HG02798 (cell line): Measurements from ENCODE around the gene MS4A8.
A peak's percentile ranks its signal among the peaks of the same experiment; 100 is the strongest.

Experiments
- ATAC-seq: cut with Tn5 transposase; IDR thresholded peaks from one replicate; pipeline ENCODE4 v1.9.1; 2021; ENCODE audit warnings: mild to moderate bottlenecking; ENCODE audit not compliant: unreplicated experiment, poor library complexity

The MS4A8 gene

DNA sequence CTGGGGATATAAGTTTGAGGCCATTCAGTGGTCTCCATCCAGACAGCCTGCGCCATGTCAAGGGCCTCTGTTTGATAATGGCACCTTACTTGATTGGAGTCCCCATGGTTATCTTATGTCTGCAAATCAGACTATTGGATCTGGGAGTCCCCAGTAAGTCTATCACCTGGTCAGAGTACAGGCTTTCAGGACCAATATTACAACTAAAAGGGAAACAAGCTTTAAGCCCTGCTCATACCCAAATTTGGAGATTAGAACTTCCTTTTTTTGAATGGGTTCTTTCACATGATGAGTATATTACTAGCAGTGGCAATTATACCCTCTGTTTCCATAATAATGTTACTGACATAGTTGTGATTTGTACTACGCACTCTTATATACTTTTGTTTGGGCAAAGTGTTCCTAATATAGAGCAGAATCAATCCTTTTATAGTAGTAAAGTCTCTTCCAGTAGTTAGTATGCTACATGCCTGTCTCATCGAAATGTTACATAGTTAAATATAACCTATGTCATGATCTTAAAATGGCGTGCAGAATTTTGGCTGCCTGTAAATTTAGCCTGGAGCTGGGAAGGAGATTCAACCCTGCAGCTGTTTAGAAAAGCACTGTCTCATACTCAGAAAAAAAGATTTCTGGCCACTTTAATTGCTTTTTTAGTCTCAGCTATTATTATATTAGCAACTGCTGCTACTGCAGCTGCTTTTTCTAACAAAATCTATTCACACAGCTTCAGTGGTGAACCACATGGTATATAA is 62.2 kb downstream of the MS4A8 start:
- ATAC-seq = peak; percentile 26

DNA sequence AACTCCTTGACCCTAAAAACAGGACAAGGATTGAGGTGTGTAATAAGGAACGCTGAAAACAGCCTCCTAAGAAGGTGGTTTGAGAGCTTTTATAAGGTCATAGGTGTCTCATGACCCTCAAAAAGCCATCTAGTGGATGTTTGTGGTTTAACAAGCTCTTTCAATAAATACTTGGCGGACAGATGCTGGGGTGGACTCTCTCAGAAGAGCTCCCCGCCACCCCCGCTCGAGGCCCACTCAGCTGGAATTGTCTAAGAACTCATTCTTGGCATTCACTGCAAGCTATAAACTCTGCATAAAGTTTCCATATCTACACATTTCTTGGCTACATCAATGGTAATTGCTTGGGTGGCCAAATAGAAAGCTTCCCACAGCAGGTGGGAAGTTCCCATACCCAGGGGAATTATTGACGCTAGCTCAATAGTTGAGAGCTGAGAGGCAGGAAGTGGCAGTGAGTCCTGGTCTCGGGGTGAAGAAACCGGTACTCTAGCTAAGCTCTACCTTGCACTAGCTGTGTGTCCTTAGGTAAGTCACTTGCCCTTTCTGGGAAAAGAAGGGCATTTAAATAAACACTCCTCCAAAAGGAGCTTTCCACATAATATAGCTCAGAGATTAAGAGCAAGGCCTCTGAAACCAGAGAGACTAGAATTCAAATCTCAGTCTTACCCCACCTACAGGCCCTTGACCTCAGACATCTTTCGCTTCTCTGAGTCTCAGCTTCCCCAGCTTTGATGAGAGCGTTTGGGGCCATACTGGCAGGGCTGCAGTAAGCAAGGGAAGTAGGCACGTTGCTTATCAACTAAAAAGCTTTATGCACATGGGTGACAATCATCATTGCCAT is 63.7 kb downstream of the MS4A8 start:
- peak; percentile 67 for ATAC-seq

DNA sequence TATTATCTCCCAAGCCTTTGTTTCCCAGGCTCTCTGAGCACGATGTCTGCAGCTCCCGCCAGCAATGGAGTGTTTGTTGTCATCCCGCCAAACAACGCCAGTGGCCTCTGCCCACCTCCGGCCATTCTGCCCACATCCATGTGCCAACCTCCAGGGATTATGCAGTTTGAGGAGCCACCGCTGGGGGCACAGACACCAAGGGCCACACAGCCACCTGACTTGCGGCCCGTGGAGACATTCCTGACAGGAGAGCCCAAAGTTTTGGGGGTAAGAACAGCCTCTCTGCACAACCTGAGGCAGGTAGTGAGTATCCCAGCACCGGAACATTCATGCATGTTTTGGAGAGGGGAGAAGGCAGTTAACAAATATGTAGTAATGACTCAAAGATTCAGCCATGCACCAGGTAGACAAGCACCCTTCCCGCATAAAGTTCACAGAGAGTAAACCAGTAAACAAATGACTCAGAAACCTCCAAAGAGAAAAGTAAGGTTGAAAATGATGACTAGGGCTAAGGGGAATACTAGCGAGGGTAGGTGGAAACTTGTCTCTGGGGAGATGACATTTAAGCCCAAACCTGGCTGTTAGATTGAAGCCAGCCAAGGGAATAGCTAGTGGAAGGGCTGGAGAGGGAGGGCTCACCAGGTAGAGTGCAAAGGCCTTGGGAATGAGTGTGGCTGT is 64.4 kb downstream of the MS4A8 start:
- peak; percentile 30 for ATAC-seq

DNA sequence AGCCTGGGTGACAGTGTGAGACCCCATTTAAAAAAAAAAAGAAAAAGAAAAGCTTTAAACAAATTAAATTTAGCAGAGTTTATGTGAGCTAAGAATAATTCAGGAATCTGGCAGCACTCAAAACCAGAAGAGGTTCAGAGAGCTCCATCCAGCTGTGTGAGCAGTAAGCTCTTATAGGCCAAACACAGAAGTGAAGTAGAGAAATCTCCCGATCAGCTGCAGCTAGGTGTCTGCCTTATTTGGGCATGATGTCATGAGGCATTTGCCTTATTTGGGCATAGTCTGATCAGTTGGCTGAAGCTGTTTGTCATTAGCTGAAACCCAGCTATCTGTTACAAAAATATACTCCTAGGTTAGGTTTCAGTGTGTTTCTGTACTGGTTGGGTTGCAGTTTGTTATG is 65.5 kb downstream of the MS4A8 start:
- peak; percentile 50 for ATAC-seq

DNA sequence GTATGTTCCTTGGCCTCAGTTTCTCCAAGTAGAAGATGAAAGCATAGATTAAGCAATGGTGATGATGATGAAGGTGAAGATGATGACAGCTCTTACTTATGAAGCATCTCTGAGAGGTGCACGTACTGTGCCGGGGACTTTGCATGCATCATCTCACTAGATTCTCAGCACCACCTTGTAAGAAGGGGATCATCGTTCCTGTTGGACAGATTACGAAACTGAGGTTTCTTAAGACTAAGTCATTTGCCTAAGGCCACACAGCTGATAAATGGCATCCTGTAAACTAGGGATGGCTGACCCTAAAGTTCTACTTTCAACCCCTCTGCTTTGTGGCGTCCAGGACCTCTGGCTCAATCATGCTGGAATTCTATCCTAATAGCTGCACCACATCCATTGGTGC is 65.9 kb downstream of the MS4A8 start:
- ATAC-seq = no peak
